Right kidney (tissue), 1 donor: ENCODE measurements around the gene GRIN2B.

ENCODE experiments used
- DNase-seq: peaks from one replicate; pipeline ENCODE4 v3.0.0-alpha.2; 2016

Gene GRIN2B

DNA sequence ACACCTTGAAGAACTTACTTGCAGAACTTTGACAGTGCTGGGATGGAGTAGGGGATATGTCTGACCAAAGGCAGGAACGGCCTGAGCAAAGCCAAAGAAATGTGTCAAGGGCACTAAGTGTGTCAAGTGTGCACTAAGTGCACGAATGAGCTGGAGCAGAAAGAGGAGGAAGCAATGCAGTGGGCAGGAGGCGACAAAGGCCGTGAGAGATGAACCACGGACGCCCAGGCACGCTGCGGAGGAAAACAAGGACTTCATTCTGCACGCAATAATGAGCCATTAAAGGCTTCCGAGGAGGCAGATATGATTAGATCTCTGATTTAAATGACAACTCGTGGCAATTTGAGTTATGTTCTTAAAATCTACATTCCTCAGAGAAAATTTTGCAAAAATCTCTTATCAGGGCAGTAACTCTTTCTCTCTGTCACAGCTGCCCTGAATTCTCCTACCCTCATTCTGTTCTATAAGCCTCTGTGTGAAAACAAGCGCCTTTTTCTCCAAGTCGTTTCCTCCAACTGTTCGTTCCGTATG, 25.3 kb downstream of the GRIN2B start:
- no peak for DNase-seq

DNA sequence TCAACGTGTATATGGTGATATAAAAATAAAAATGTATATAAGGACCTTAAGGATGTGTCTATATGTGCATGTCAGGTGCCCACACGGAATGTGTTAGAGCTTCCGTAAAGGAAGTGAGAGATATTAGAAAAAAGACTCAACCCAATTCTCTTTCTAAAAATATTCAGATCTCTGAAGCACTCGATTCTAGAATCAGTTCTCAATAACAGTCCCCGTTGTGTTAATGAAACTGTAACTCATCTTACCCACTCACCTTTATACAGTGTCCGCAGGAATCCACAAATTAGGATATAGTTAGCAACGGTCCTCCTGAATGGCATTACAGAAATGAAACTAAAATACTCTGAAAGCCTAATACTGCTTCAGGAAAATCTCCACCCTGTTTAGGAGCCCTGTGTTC, 29.3 kb downstream of the GRIN2B start:
- no peak for DNase-seq

DNA sequence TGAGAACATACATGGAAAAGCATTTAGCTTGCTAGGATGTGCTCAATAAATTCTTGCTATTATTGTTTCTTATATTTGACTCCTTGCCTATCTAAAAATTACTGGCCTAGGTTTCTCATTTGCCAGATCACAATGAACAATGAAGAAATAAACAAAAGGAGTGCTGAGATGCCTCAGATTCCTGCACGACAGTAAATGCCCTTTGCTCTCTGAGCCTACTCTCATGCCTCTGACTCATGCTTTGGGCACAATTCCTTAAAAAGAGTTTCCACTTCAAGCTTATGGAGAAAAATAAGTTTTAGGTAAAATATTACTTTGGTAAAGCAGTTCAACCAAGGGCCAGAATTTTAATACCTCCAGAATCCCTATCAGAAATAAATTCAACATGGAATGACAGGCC, 30.9 kb downstream of the GRIN2B start:
- DNase-seq = no peak

DNA sequence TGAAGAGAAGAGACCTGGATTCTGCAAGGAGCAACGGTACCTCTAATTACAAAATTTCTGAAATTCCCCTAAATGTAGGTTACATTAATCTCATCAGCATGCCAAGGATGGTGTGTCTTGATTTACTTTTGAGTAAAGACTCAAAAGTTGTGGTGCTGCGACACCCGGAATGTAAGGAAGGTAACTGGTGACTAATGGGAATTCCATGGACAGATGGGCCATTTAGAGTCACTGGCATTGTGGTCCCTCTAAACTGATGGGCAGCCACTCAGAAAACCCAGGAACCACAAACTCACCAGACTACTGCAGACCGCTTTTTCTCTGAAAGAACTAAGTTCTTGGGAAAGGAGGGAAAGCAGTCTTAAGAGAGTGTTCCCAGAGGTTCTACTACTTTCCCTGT, 32.8 kb downstream of the GRIN2B start:
- no peak for DNase-seq

DNA sequence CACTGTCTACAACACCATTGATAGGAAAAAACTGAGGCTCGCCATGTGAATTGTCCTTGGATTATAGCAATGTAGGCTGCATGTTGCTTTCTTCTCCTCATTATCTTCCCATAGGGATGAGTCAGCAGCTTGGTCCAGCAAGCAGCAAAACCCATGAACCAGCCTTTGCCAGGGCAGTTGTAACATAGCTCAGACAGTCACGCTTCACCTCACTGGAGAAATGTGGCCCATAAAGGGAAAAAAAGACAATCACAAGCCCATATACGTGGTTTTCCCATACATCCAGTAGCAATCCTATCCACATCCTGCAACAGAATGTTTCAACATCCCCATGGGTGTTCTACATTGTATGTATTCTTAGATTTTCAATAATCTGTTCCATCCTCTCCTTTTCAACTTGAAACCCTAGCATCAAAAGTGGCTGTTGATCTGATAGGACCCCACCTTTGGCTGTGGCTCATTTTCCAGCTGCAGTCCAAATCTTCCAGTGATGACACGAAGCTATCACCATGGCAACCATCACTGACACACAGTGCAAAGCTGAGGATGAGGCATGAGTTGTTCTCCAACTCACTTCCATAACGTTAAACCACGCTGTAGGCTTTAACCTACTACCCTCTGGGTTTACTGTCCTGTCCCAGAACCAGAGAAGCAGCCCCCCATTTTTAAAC, 34.0 kb downstream of the GRIN2B start:
- DNase-seq = no peak

DNA sequence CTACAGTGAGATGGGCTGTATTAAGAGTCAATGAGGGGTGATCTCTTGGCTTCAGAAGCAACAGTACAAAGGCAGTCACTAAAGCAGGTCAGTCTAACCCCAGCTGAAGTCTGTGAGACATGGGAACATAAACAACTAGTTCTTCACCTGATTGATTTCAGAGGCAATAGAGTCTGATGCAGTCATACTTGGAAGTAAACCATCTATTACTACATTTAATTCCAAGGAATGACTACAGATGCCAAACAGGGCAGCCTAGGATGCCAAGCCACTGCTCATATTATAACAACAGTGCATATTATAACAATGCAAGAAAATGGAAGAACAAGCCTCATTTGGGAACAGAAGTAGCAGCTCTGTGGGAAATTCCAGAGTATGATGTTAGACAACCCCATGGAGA, 35.8 kb downstream of the GRIN2B start:
- no peak for DNase-seq

DNA sequence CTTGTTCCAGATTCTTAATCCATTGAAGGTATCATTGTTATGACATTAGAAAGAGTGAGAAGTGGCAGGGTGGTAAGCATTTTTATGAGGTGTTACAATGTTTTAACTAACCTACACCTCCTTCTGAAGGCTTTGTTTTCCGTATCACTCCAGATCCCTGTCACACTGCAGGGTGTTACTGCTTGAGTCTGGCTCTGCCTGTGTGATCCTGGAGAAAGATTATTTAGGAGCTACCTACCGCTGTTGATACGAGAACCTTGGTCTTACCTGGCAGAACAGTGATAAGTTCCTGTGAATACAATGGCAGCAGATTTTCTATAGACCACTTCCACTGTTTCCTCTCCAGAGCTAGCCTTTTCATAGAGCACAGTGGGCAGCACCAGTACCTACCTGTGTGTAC, 36.2 kb downstream of the GRIN2B start:
- no peak for DNase-seq

DNA sequence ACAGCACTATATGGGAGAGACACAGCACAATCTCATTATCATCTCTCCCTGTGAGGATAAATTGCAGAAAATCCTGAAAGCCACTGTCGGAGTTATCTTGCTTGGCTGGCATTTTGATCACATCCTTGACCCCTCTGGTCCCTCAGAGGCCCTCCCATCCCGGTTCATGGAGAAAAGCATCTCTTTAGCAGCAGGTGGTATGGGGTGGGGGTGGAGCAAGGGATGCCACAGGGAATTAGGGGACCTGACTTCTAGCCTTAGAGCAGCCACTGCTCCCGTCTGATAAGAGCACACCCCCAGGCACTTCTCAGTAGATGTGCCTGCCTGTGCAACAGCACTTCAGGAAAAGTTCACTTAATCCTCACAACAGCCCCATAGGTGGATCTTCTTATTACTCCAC, 38.6 kb downstream of the GRIN2B start:
- no peak for DNase-seq

DNA sequence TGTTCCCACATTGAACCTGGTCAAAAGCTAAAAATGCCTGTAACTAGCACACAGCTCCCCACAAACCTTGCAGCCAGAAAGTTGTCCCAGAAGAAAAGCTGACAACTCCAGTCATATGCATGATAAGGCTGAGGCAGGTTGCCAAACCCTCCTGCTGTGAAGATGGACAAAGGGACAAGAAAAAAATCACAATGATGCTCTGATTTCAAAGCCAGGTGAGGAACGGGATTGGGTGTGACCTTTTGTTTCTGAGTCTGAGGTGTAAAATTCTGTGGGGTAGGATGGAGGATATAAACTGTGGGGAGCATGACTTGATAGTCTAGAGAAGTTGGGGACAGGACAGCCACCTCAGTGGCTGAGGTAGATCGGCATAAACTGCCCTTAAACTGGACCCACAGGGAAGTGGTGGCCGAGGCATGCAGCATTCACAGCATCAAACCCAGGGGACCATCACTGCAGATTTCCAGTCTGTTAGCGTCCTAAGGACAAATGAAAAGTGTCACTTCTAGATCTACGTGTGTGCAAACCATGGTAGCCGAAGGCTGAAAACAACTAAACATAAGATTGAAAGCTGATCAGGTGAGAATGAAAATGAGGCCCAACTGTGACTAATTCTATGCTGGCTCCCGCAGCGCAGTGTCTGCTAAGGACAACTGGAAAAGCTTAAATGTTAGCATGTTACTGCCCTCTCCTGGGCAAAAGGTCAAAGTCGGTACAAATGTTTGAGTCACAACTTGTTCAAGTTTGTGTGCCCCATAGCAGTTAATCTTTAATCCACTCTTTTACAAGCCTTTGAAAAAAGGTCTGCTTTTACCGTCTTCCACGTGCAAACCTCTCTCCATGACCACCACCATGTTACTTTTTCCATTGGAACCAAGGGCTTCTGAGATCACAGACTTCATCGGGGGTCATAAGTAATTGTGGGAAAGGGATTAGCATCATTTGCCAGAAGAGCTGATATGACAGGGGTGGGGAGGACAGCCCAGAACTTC, 39.8 kb downstream of the GRIN2B start:
- peak; percentile 35 for DNase-seq

DNA sequence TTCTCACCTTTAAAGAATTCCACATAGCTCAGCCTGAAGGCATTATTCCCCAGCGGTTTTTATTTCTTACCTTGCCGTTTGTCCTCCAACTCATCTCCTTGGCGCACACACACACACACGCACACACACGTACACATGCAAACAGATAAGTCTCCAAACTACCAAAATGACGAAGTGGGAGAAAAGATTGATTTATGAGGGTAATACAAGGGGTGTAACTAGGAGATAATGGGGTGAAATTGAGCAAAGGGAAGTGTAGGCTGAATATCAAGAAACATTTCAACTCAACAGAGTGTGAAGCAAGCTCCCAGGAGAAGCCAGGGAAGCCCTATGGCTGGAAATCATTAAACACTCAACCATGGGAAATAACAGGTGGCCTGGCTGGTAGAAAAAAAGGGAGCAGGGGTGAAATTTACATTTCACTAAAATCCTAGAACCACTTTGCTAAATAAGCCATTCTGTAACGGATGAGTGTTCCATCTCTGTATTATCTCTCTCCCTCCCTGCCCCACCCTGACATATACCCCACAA, 41.0 kb downstream of the GRIN2B start:
- peak; percentile 29 for DNase-seq

DNA sequence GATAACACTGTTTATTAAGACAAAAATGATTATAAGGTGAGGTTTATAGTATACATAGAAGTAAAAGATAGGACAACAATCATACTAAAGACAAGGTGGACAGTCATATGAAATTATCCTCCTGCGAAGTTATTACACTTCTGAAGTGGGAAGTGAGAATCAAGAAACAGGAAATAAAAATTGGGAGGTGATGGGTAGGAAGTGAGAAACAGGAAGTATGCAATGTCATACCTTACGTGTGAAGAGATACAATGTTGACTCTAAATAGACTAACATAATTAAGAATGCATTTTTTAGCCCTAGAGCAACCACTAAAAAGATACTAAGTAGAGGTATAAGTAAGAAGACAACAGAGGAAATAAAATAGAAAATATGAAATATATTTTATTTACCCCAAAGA, 43.7 kb downstream of the GRIN2B start:
- DNase-seq = no peak

DNA sequence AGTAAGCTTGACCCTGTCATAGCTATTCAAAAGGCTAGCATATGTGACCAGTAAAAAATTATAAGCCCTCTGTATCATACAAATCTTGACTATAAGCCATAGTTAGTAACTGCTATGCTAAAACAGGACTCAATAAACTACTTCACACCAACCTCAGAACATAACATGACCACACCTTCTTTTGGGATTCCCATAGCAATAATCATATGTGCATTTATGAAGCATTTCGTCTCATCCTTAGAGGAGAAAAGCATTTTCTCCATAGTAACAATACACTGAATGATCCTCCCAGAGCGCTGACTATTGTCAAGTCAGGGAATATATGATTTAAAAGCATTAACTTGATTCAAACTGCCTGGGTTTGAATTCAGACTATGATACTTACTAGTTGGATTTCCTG, 46.2 kb downstream of the GRIN2B start:
- no peak for DNase-seq
